ENCODE results near the gene DHRS7.
"Not testable (repeated sequence)": the region's sequence is repeated elsewhere in the genome, so short reads cannot be mapped to it uniquely, and the experiment has no call there.

DHRS7 gene

DNA sequence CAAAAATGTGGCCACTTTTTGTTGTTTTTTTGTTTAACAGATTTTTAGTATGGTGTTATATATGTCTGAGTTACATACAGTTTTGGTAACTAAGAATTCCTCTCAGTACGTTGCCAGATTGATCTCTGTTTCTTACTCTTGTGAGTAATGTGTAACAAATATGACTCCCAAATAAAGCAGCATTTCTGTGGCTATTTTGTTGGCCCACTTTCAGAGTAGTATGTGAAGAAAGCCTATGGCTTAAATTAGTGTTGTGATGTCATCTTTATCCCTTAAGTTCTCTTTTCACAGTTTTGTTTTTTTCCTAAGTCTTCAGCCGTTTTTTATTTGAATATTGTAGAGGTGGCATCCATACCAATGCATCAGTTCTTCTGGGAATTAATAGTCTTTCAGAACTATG, 62.8 kb downstream of the DHRS7 start:
- DNase-seq (ENCODE audit: low read depth), result peak; percentile 93
- no peak overlapping the region for H3K4me3 ChIP-seq (ENCODE audit: low read length)
- TF ChIP-seq, protein P1, sequence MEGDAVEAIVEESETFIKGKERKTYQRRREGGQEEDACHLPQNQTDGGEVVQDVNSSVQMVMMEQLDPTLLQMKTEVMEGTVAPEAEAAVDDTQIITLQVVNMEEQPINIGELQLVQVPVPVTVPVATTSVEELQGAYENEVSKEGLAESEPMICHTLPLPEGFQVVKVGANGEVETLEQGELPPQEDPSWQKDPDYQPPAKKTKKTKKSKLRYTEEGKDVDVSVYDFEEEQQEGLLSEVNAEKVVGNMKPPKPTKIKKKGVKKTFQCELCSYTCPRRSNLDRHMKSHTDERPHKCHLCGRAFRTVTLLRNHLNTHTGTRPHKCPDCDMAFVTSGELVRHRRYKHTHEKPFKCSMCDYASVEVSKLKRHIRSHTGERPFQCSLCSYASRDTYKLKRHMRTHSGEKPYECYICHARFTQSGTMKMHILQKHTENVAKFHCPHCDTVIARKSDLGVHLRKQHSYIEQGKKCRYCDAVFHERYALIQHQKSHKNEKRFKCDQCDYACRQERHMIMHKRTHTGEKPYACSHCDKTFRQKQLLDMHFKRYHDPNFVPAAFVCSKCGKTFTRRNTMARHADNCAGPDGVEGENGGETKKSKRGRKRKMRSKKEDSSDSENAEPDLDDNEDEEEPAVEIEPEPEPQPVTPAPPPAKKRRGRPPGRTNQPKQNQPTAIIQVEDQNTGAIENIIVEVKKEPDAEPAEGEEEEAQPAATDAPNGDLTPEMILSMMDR (conservative IDR thresholded peaks at IDR 0.05; ENCODE audit: low read length), result no peak

DNA sequence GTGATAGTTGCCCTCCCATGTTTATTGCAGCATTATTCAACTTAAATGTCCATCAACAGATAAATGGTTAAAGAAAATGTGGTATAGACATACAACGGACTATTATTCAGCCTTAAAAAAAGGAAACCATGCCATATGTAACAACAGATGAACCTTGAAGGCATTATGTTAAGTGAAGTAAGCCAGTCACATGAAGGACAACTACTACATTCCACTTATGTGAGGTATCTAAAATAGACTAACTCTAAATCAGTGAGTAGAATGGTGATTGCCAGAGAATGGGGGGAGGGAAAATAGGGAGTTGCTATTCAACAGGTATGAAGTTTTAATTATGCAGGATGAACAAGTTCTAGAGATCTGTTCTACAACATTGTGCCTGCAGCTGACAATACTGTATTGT, 63.4 kb downstream of the DHRS7 start:
- TF ChIP-seq, protein P1 (conservative IDR thresholded peaks at IDR 0.05; ENCODE audit: low read length), result no peak
- DNase-seq (ENCODE audit: low read depth), result peak; percentile 29
- no peak overlapping the region for H3K4me3 ChIP-seq (ENCODE audit: low read length)

DNA sequence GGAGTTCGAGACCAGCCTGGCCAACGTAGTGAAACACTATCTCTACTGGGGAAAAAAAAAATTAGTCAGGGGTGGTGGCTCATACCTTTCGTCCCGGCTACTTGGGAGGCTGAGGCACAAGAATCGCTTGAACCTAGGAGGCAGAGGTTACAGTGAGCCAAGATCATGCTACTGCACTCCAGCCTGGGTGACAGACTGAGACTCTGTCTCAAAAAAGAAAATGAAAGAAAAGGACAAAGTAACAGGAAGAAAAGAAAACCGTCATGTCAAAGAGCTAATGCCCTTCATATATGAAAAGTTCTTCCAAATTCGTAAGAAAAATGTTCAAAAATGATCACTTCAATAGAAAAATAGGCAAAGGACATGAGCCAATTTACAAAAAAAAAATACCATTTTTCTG, 65.3 kb downstream of the DHRS7 start:
- H3K4me3 ChIP-seq (ENCODE audit: low read length); DNase-seq (ENCODE audit: low read depth): not testable (repeated sequence)

DNA sequence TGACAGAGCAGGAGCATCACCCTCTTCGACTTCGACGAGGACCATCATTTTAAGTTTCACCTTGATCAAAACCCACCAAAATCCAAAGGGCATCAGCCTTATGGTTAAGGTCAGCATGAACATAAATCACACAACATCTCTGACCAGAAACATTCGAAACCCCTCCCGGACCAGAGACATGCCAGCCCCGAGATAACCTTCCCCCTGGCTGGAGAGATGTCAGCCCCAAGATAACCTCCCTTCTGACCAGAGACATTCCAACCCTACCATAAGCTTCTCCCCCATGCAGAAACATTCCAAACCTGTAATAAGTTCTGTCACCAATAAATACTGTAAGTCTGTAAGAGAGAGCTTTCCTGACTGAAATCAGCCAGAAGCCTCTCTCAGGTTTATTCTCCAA, 67.2 kb downstream of the DHRS7 start:
- TF ChIP-seq, protein P1 (conservative IDR thresholded peaks at IDR 0.05; ENCODE audit: low read length), result no peak
- no peak for DNase-seq (ENCODE audit: low read depth)
- H3K4me3 ChIP-seq (ENCODE audit: low read length), result no peak overlapping the region

DNA sequence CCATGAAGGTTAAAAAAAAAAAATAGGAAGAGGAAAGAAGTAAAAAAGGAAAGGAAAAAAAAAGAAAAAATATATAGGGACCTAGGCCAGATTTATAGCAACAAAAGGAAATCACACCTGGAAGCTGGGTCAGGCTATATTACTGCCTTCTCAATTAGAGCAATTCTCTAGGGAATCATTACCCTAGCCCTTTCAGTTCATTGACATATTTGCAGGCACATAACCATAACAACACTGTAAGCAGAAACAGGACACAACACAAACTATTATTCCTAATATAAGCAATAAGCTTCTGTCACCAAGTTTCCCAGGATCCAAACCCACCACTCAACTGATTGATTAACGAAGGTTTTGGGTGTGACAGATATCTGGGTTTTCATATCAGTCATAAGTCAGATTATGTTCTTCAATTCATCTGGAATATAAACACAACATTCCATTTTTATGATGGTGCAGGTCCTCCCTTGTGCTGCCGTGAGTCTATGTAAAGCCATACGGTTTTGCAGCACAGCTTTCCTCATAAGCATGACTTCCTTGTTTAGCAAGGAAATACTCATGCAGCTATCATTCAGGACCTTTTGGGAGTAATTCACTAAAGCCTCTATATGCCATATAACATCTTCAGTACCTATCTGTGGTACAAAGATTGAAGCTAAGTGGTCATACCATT, 69.3 kb downstream of the DHRS7 start:
- H3K4me3 ChIP-seq (ENCODE audit: low read length), result no peak overlapping the region
- DNase-seq (ENCODE audit: low read depth), result peak; percentile 69
- TF ChIP-seq, protein P1 (conservative IDR thresholded peaks at IDR 0.05; ENCODE audit: low read length), result no peak

DNA sequence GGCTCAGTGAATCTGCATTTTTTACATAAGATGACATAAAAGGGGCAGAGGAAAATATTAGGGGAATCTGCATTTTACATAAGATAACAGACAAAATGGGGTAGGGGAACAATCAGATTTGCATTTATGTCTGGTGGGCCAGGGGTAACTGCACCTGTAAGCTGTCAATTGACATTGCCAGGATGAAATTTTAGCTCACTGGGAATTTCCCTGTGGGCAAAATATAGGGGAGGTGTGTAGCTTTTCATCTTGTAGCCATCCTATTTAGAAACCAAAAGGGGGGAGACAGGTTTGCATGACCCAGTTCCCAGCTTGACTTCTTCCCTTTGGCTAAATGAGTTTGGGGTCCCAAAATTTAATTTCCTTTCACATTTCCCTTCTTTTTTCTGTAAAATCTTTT, 70.0 kb downstream of the DHRS7 start:
- no peak overlapping the region for H3K4me3 ChIP-seq (ENCODE audit: low read length)
- TF ChIP-seq, protein P1 (conservative IDR thresholded peaks at IDR 0.05; ENCODE audit: low read length), result no peak
- no peak for DNase-seq (ENCODE audit: low read depth)

DNA sequence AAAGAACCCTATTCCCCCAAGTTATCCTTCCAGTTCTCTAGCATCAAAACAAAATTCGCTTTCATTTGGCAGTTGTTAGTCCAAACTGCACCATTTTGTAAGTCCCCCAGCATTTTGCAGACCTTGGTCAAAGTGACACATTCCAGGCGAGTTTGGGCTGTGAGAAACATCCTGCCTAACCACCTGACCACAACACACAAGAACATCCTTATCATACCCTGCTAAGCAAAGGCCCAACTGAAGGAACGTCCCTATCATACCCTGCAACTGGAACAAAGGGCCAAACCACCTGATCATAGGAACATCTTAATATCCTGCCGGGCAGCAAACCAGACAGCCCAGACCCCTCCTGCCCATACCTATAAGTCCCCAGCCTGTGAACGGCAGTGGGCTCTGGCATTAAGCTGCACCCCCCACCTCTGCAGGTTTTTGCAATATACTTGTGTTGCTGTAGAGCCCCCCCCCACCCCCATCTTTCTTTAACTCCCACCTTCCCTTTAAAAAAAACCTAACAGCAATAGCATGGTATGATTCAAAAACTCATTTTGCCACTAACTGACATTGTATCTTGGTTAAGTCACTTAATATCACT, 70.8 kb downstream of the DHRS7 start:
- H3K4me3 ChIP-seq (ENCODE audit: low read length), result peak overlapping the region; percentile 39
- DNase-seq (ENCODE audit: low read depth), result peak; percentile 78
- TF ChIP-seq, protein P1 (conservative IDR thresholded peaks at IDR 0.05; ENCODE audit: low read length), result no peak
